PFSK-1 (cell line): Measurements from ENCODE around the gene COL23A1.

Experiments
- POLR2AphosphoS5 ChIP-seq: IDR thresholded peaks from 2 replicates; pipeline ENCODE4 v1.6.1; 2012; ENCODE audit warnings: low read depth, mild to moderate bottlenecking, control low read depth, low read length, moderate library complexity
- SIN3A ChIP-seq: IDR thresholded peaks from 2 replicates; pipeline ENCODE4 v1.6.1; 2012; ENCODE audit warnings: mild to moderate bottlenecking, low read length, moderate library complexity, borderline replicate concordance; ENCODE audit not compliant: insufficient read depth
- TAF1 ChIP-seq: IDR thresholded peaks from 2 replicates; pipeline ENCODE4 v1.6.1; 2012; ENCODE audit warnings: low read length, control low read depth, borderline replicate concordance; ENCODE audit not compliant: insufficient read depth
- TF ChIP-seq, protein P1 (sequence below), 2 experiments: IDR thresholded peaks; 2 replicates each; pipeline versions ENCODE4 v1.6.1 to v1.8.0; 2011 to 2012; ENCODE audit warnings: low read depth in 2 of 2, low read length in 2 of 2, control low read depth in 1 of 2, inconsistent platforms in 1 of 2, mild to moderate bottlenecking in 1 of 2, moderate library complexity in 1 of 2; ENCODE audit not compliant: insufficient read depth in 1 of 2

DNA sequence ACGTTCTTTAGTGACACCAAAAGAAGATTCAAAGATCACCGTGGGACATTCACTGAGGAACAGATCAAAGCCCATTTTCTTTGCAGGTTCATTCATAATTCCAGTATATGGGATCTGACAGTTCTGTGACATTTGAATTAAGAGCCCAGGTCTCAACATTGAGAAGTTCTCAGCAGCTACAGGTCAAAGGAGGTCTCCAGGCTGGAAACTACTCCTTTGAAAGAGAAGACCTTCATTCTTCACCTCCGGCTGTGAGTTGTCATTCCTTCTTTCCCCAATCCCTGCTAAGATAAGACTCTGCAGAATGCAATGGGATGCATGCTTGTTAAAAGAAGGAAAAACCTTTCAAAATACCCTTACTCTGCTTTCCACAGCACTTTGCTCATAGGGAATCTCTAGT is 79.0 kb downstream of the COL23A1 start:
- TF ChIP-seq, protein P1, sequence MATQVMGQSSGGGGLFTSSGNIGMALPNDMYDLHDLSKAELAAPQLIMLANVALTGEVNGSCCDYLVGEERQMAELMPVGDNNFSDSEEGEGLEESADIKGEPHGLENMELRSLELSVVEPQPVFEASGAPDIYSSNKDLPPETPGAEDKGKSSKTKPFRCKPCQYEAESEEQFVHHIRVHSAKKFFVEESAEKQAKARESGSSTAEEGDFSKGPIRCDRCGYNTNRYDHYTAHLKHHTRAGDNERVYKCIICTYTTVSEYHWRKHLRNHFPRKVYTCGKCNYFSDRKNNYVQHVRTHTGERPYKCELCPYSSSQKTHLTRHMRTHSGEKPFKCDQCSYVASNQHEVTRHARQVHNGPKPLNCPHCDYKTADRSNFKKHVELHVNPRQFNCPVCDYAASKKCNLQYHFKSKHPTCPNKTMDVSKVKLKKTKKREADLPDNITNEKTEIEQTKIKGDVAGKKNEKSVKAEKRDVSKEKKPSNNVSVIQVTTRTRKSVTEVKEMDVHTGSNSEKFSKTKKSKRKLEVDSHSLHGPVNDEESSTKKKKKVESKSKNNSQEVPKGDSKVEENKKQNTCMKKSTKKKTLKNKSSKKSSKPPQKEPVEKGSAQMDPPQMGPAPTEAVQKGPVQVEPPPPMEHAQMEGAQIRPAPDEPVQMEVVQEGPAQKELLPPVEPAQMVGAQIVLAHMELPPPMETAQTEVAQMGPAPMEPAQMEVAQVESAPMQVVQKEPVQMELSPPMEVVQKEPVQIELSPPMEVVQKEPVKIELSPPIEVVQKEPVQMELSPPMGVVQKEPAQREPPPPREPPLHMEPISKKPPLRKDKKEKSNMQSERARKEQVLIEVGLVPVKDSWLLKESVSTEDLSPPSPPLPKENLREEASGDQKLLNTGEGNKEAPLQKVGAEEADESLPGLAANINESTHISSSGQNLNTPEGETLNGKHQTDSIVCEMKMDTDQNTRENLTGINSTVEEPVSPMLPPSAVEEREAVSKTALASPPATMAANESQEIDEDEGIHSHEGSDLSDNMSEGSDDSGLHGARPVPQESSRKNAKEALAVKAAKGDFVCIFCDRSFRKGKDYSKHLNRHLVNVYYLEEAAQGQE (IDR thresholded peaks at IDR 0.05; ENCODE audit: insufficient read depth in 1 of 2, low read depth in 2 of 2, low read length in 2 of 2) = no peak
- no peak for TF ChIP-seq POLR2AphosphoS5
- no peak for TF ChIP-seq SIN3A
- TF ChIP-seq TAF1 = no peak
